K562 (cell line): ENCODE measurements around the gene FLCN. TPM values are rescaled to one million over a fixed set of nuclear protein-coding genes. Genes with fewer than 3 reads are reported as not detected.

ENCODE experiments used
- ATAC-seq: fragments of 200-7000 bp; cut with Tn5 transposase; 3 replicates; pipeline ENCODE4 v1.9.1; 2020; ENCODE audit warnings: moderate library complexity
- BruUV-seq: library from RNA; stranded (reverse); fragments of 400-500 nt; replicated peaks from 2 replicates; lab custom pipeline; 2021; lab: Mats Ljungman, UMichigan
- CTCF ChIA-PET: fragments of 300-600 bp; formaldehyde crosslinking; extraction: SDS; loops from one replicate; lab custom pipeline; 2021; ENCODE audit warnings: low intra/inter-chr PET ratio; lab: Yijun Ruan, JAX
- POLR2A ChIA-PET: fragments of 300-600, 350-650 bp; sonication (Branson Sonifier 250); formaldehyde crosslinking; extraction: SDS; loops from one replicate; lab custom pipeline; 2021; ENCODE audit warnings: antibody characterized with exemption, inconsistent platforms; lab: Yijun Ruan, JAX
- DNase-seq, 4 experiments: peaks; one replicate each; pipeline versions ENCODE4 v3.0.0 to v3.0.0-alpha.2; 2011 to 2018; ENCODE audit warnings: low spot score in 3 of 4, mixed read lengths in 3 of 4; ENCODE audit errors: extremely low read depth in 1 of 4
- FAIRE-seq: peaks from 2 replicates; lab custom pipeline; 2011; peaks lifted over from hg19 to GRCh38; lab: Jason Lieb, UNC
- H2AFZ ChIP-seq: 2 replicates; pipeline ENCODE4 v1.6.0; 2011; ENCODE audit warnings: low read depth, low read length, control low read depth, inconsistent platforms
- H3K27ac ChIP-seq: fragments of 200-600 bp; 3 replicates; pipeline ENCODE4 v1.8.0; 2011; ENCODE audit warnings: low read depth, mild to moderate bottlenecking, control low read depth, inconsistent platforms, low read length, moderate library complexity, mixed read lengths; ENCODE audit errors: extremely low read depth
- H3K27me3 ChIP-seq, 2 experiments: fragments of 300-600 bp in 1 of 2; 2 replicates in 1 of 2; 3 replicates in 1 of 2; pipeline versions ENCODE4 v1.6.0 to v1.8.0; 2011; ENCODE audit warnings: inconsistent platforms in 2 of 2, low read length in 2 of 2, mild to moderate bottlenecking in 1 of 2, mixed read lengths in 1 of 2, moderate library complexity in 1 of 2; ENCODE audit not compliant: control insufficient read depth in 2 of 2, insufficient read depth in 2 of 2
- H3K36me3 ChIP-seq: fragments of 300-600 bp; 3 replicates; pipeline ENCODE4 v1.8.0; 2011; ENCODE audit warnings: mild to moderate bottlenecking, low read length, inconsistent platforms; ENCODE audit not compliant: control insufficient read depth, insufficient read depth
- H3K4me1 ChIP-seq, 2 experiments: fragments of 200-600 bp in 1 of 2; replicated peaks in 1 of 2; 2 replicates in 1 of 2; 3 replicates in 1 of 2; pipeline versions ENCODE4 v1.5.1 to v1.8.0; 2011; ENCODE audit warnings: inconsistent platforms in 2 of 2, low read length in 2 of 2, mild to moderate bottlenecking in 1 of 2, mixed read lengths in 1 of 2, moderate library complexity in 1 of 2; ENCODE audit not compliant: control insufficient read depth in 2 of 2, insufficient read depth in 2 of 2
- H3K4me2 ChIP-seq: 2 replicates; pipeline ENCODE4 v1.6.1; 2011; ENCODE audit warnings: low read length, control low read depth, inconsistent platforms, mixed read lengths; ENCODE audit not compliant: insufficient read depth
- H3K4me3 ChIP-seq: fragments of 200-600 bp; sonication (generic), shearing (Covaris generic); 2 replicates; pipeline ENCODE4 v1.5.1; 2016; ENCODE audit warnings: control low read depth, inconsistent platforms
- H3K79me2 ChIP-seq: fragments of 200-600 bp; 3 replicates; pipeline ENCODE4 v1.8.0; 2011; ENCODE audit warnings: low read length, inconsistent platforms; ENCODE audit not compliant: control insufficient read depth, insufficient read depth
- H3K9ac ChIP-seq, 2 experiments: 2 replicates each; pipeline versions ENCODE4 v1.6.0 to v1.6.1; 2011; ENCODE audit warnings: low read depth in 2 of 2, low read length in 2 of 2, control low read depth in 1 of 2, inconsistent platforms in 1 of 2, mild to moderate bottlenecking in 1 of 2, mixed read lengths in 1 of 2; ENCODE audit not compliant: insufficient read depth in 1 of 2
- H3K9me1 ChIP-seq: one replicate; pipeline ENCODE4 v1.6.0; 2011; ENCODE audit warnings: inconsistent platforms, mild to moderate bottlenecking, low read length, moderate library complexity; ENCODE audit not compliant: control insufficient read depth, insufficient read depth
- H3K9me3 ChIP-seq: replicated peaks from 2 replicates; pipeline ENCODE4 v1.5.1; 2011; ENCODE audit warnings: low read depth, low read length, inconsistent platforms; ENCODE audit not compliant: control insufficient read depth, insufficient read depth
- H4K20me1 ChIP-seq: replicated peaks from 2 replicates; pipeline ENCODE4 v1.6.1; 2011; ENCODE audit warnings: low read length, inconsistent platforms, mixed read lengths; ENCODE audit not compliant: control insufficient read depth, insufficient read depth
- FOSL1 ChIP-seq: fragments of 200-800 bp; sonication (Bioruptor generic); conservative IDR thresholded peaks from 2 replicates; pipeline ENCODE4 v1.6.1; 2016; ENCODE audit warnings: missing genetic modification characterization, missing compliant biosample characterization
- FOXM1 ChIP-seq, 2 experiments: fragments of 450-650 bp in 1 of 2; sonication (generic) in 1 of 2; formaldehyde crosslinking in 1 of 2; IDR thresholded peaks; 2 replicates each; pipeline versions ENCODE4 v1.6.1 to v1.9.0; 2017 to 2022; ENCODE audit warnings: low read depth in 2 of 2, mild to moderate bottlenecking in 2 of 2, missing genetic modification reagents in 1 of 2, moderate library complexity in 1 of 2
- MECOM ChIP-seq: fragments of 250-450 bp; sonication (Bioruptor Pico); IDR thresholded peaks from 2 replicates; pipeline ENCODE4 v1.8.0; 2022; ENCODE audit warnings: inconsistent platforms
- MYNN ChIP-seq, 2 experiments: sonication (generic); formaldehyde crosslinking in 1 of 2; IDR thresholded peaks; 2 replicates each; pipeline versions ENCODE4 v1.5.0 to v1.6.1; 2016 to 2020; ENCODE audit warnings: antibody characterized with exemption in 1 of 2, missing genetic modification reagents in 1 of 2
- PPARD ChIP-seq: fragments of 250-450 bp; sonication (Bioruptor Pico); IDR thresholded peaks from 2 replicates; pipeline ENCODE4 v1.8.0; 2022; ENCODE audit warnings: inconsistent platforms, mild to moderate bottlenecking, moderate library complexity
- SMC3 ChIP-seq: conservative IDR thresholded peaks from 2 replicates; pipeline ENCODE4 v1.6.1; 2011; ENCODE audit warnings: low read depth, low read length, improper control_type of control experiment; ENCODE audit not compliant: insufficient read depth
- WGBS: fragments of 100-300 bp; shearing (Covaris generic); methylation state at CpG from one replicate; pipeline ENCODE4 v1.1.6; 2016; ENCODE audit warnings: low coverage, mixed read lengths; ENCODE audit not compliant: insufficient coverage; ENCODE audit errors: missing lambda C conversion rate; 5-methylcytosine and 5-hydroxymethylcytosine counted together
- in situ Hi-C: fragments of 300-500 bp; cut with MboI; formaldehyde crosslinking; loops from 4 replicates; pipeline ENCODE4 v1.15.0; 2018; ENCODE audit warnings: inconsistent platforms, mixed read lengths
- intact Hi-C: fragments of 100-400 bp; cut with micrococcal nuclease; formaldehyde crosslinking; loops from 2 replicates; pipeline ENCODE4 v1.14.2; 2022
- polyA plus RNA-seq, 8 experiments: library from polyadenylated mRNA; depleted of rRNA in 4 of 8; stranded (reverse) in 5 of 8; unstranded in 3 of 8; fragments of >200 nt; fragmentation: Nextera tagmentation in 2 of 8; fragmentation: Illumina TruSeq in 1 of 8; extraction: Ambion mirVana in 2 of 8; extraction: Trizol in 1 of 8; gene quantifications; 2 replicates each; pipeline versions ENCODE4 v1.2.1 to v1.2.3, GENCODE V29; 2011 to 2014; ENCODE audit warnings: inconsistent platforms in 1 of 8, missing spikeins in 1 of 8
- total RNA-seq, 7 experiments: library from RNA; depleted of rRNA in 6 of 7; stranded (reverse); fragments of >200 nt in 6 of 7; fragmentation: Illumina TruSeq in 2 of 7; extraction: Trizol in 2 of 7; gene quantifications; 2 replicates each; pipeline versions ENCODE4 v1.2.1 to v1.2.3, GENCODE V29; 2011 to 2021; ENCODE audit warnings: low replicate concordance in 1 of 7
- TF ChIP-seq, protein P1 (sequence below), 2 experiments: fragments of 450-650 bp; IDR thresholded peaks; 2 replicates each; pipeline ENCODE4 v1.6.1; 2018; ENCODE audit warnings: mild to moderate bottlenecking in 2 of 2, low read depth in 1 of 2; ENCODE audit not compliant: partially characterized antibody in 2 of 2
- TF ChIP-seq, protein P2 (sequence below), 2 experiments: fragments of 450-650 bp in 1 of 2; sonication (generic) in 1 of 2; formaldehyde crosslinking in 1 of 2; IDR thresholded peaks in 1 of 2; conservative IDR thresholded peaks in 1 of 2; 2 replicates each; pipeline versions ENCODE4 v1.6.1 to v1.8.1; 2016 to 2023; ENCODE audit warnings: mild to moderate bottlenecking in 2 of 2, moderate library complexity in 2 of 2, inconsistent platforms in 1 of 2, missing genetic modification reagents in 1 of 2
- TF ChIP-seq, protein P3 (sequence below): fragments of 250-450 bp; sonication (Bioruptor Pico); IDR thresholded peaks from 2 replicates; pipeline ENCODE4 v1.5.0; 2020; ENCODE audit warnings: mild to moderate bottlenecking, borderline replicate concordance
- TF ChIP-seq, protein P4 (sequence below): fragments of 450-650 bp; formaldehyde crosslinking; IDR thresholded peaks from 2 replicates; pipeline ENCODE4 v1.4.0; 2022; ENCODE audit warnings: missing genetic modification characterization

FLCN gene
- total and polyA plus RNA-seq, 9 of the 15 experiments (the other 6 are each of a cell fraction or from before 2014, with no cell fraction given), result 1.6 to 33.5 (median 10.9) TPM

DNA sequence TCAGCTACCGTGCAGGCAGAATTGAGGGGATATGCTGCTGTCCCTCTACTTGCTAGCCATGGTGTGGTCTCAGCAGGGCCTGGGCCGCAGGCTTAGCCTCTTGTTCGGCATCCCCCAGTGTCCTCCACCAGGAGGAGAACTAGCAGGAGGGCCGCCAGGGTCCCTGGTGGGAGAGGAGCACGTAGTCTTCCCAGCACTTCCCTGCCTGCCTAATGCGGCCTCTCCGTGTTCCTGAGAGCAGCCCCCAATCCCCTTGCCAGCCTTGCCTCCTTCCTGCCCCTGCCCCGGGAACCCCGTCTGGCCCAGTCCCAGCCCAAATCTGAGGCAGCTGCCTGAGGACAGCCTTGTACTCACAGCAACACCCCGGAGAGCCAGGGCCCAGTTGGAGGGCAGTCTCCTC, 69.0 kb downstream of the FLCN start:
- no peaks in the 10 kb centered on the region for H3K9me3 ChIP-seq
- ATAC-seq, result no peak
- H3K4me1 ChIP-seq, result peaks cover 7 to 14% of the 10 kb centered on the region in 2 experiments; a peak in 4 of 5 replicates
- no peak overlapping the region for H3K4me2 ChIP-seq
- H3K36me3 ChIP-seq, result peaks cover 24% of the 10 kb centered on the region; the same call in 1 of the 3 replicates
- no peak overlapping the region for H3K27ac ChIP-seq
- no peaks in the 10 kb centered on the region for H3K79me2 ChIP-seq
- 89% methylated on average over 4 of the region's 10 CpGs for WGBS
- no peaks in the 10 kb centered on the region for H4K20me1 ChIP-seq
- no peak for FAIRE-seq
- H3K9me1 ChIP-seq, result peaks cover 3% of the 10 kb centered on the region
- no peaks in the 10 kb centered on the region for H3K27me3 ChIP-seq
- in situ Hi-C loops, result no loop called here
- intact Hi-C loops, result no loop called here
- H3K9ac ChIP-seq, result no peak overlapping the region
- CTCF ChIA-PET, result no interaction called here
- no peak overlapping the region for H2AFZ ChIP-seq
- DNase-seq, result no peak
- POLR2A ChIA-PET, result interaction anchor here (0.6 to 1.6 kb wide), 4 partner anchors 16 to 138 kb away, joined by 3 to 4 read pairs (median 3); no protein-coding TSS in a partner anchor
- no peak overlapping the region for H3K4me3 ChIP-seq
- BruUV-seq, result no TSS peak
- no peak for TF ChIP-seq FOSL1 (tag)
- TF ChIP-seq MYNN (IDR thresholded peaks at IDR 0.05), result no peak
- no peak for TF ChIP-seq MYNN (CRISPR knock-in tag; IDR thresholded peaks at IDR 0.05)
- TF ChIP-seq FOXM1 (IDR thresholded peaks at IDR 0.05; ENCODE audit: low read depth), result no peak
- no peak for TF ChIP-seq FOXM1 (CRISPR knock-in tag; IDR thresholded peaks at IDR 0.05; ENCODE audit: low read depth)
- TF ChIP-seq MECOM (CRISPR knock-in tag), result no peak
- TF ChIP-seq, protein P1, sequence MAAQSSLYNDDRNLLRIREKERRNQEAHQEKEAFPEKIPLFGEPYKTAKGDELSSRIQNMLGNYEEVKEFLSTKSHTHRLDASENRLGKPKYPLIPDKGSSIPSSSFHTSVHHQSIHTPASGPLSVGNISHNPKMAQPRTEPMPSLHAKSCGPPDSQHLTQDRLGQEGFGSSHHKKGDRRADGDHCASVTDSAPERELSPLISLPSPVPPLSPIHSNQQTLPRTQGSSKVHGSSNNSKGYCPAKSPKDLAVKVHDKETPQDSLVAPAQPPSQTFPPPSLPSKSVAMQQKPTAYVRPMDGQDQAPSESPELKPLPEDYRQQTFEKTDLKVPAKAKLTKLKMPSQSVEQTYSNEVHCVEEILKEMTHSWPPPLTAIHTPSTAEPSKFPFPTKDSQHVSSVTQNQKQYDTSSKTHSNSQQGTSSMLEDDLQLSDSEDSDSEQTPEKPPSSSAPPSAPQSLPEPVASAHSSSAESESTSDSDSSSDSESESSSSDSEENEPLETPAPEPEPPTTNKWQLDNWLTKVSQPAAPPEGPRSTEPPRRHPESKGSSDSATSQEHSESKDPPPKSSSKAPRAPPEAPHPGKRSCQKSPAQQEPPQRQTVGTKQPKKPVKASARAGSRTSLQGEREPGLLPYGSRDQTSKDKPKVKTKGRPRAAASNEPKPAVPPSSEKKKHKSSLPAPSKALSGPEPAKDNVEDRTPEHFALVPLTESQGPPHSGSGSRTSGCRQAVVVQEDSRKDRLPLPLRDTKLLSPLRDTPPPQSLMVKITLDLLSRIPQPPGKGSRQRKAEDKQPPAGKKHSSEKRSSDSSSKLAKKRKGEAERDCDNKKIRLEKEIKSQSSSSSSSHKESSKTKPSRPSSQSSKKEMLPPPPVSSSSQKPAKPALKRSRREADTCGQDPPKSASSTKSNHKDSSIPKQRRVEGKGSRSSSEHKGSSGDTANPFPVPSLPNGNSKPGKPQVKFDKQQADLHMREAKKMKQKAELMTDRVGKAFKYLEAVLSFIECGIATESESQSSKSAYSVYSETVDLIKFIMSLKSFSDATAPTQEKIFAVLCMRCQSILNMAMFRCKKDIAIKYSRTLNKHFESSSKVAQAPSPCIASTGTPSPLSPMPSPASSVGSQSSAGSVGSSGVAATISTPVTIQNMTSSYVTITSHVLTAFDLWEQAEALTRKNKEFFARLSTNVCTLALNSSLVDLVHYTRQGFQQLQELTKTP (IDR thresholded peaks at IDR 0.05; ENCODE audit: low read depth in 1 of 2, partially characterized antibody in 2 of 2), result no peak
- TF ChIP-seq, protein P2, sequence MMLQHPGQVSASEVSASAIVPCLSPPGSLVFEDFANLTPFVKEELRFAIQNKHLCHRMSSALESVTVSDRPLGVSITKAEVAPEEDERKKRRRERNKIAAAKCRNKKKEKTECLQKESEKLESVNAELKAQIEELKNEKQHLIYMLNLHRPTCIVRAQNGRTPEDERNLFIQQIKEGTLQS (IDR thresholded peaks at IDR 0.05), result no peak
- TF ChIP-seq, protein P2 (CRISPR knock-in tag; conservative IDR thresholded peaks at IDR 0.05), result no peak
- no peak for TF ChIP-seq SMC3
- no peak for TF ChIP-seq PPARD (CRISPR knock-in tag)
- TF ChIP-seq, protein P3, sequence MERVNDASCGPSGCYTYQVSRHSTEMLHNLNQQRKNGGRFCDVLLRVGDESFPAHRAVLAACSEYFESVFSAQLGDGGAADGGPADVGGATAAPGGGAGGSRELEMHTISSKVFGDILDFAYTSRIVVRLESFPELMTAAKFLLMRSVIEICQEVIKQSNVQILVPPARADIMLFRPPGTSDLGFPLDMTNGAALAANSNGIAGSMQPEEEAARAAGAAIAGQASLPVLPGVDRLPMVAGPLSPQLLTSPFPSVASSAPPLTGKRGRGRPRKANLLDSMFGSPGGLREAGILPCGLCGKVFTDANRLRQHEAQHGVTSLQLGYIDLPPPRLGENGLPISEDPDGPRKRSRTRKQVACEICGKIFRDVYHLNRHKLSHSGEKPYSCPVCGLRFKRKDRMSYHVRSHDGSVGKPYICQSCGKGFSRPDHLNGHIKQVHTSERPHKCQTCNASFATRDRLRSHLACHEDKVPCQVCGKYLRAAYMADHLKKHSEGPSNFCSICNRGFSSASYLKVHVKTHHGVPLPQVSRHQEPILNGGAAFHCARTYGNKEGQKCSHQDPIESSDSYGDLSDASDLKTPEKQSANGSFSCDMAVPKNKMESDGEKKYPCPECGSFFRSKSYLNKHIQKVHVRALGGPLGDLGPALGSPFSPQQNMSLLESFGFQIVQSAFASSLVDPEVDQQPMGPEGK (CRISPR knock-in tag), result no peak
- TF ChIP-seq, protein P4, sequence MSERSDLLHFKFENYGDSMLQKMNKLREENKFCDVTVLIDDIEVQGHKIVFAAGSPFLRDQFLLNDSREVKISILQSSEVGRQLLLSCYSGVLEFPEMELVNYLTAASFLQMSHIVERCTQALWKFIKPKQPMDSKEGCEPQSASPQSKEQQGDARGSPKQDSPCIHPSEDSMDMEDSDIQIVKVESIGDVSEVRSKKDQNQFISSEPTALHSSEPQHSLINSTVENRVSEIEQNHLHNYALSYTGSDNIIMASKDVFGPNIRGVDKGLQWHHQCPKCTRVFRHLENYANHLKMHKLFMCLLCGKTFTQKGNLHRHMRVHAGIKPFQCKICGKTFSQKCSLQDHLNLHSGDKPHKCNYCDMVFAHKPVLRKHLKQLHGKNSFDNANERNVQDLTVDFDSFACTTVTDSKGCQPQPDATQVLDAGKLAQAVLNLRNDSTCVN (CRISPR knock-in tag), result no peak
